Activated CD4-positive, CD25-positive, alpha-beta regulatory T cell (primary cell): ENCODE measurements around the gene CDH13.

Source experiments
- DNase-seq, 4 experiments: peaks; one replicate each; lab custom pipeline; 2025; lab: John Stamatoyannopoulos, UW

CDH13 gene

GRCh38 chr16:83355570-83356218 is 728.9 kb downstream of the CDH13 start:
- DNase-seq, result no peak

- DNase-seq, result no peak
Measured at GRCh38 chr16:83356266-83356665, 729.5 kb downstream of the CDH13 start.

- no peak for DNase-seq
Measured at GRCh38 chr16:83356986-83357385, 730.2 kb downstream of the CDH13 start.

- no peak for DNase-seq
Measured at GRCh38 chr16:83363521-83363920, 736.8 kb downstream of the CDH13 start.

- no peak for DNase-seq
Measured at GRCh38 chr16:83365166-83365565, 738.4 kb downstream of the CDH13 start.

- no peak for DNase-seq
Measured at GRCh38 chr16:83366228-83366627, 739.5 kb downstream of the CDH13 start.

- DNase-seq, result no peak
Measured at GRCh38 chr16:83374979-83375378, 748.2 kb downstream of the CDH13 start.

GRCh38 chr16:83389751-83390150 is 763.0 kb downstream of the CDH13 start:
- DNase-seq, result no peak

- no peak for DNase-seq
Measured at GRCh38 chr16:83390759-83391158, 764.0 kb downstream of the CDH13 start.

GRCh38 chr16:83392743-83393142 is 766.0 kb downstream of the CDH13 start:
- DNase-seq, result no peak

GRCh38 chr16:83393196-83393981 is 766.6 kb downstream of the CDH13 start:
- no peak for DNase-seq

GRCh38 chr16:83397601-83398291 is 771.0 kb downstream of the CDH13 start:
- DNase-seq, result no peak

- no peak for DNase-seq
Measured at GRCh38 chr16:83400234-83400633, 773.5 kb downstream of the CDH13 start.

GRCh38 chr16:83402160-83402814 is 775.5 kb downstream of the CDH13 start:
- DNase-seq, result no peak

- DNase-seq, result no peak
Measured at GRCh38 chr16:83402967-83403366, 776.2 kb downstream of the CDH13 start.

- no peak for DNase-seq
Measured at GRCh38 chr16:83403761-83404160, 777.0 kb downstream of the CDH13 start.

- DNase-seq, result no peak
Measured at GRCh38 chr16:83404261-83404660, 777.5 kb downstream of the CDH13 start.

- no peak for DNase-seq
Measured at GRCh38 chr16:83407928-83408327, 781.2 kb downstream of the CDH13 start.

- no peak for DNase-seq
Measured at GRCh38 chr16:83409347-83409746, 782.6 kb downstream of the CDH13 start.

- no peak for DNase-seq
Measured at GRCh38 chr16:83418565-83418964, 791.8 kb downstream of the CDH13 start.

GRCh38 chr16:83420206-83420760 is 793.5 kb downstream of the CDH13 start:
- no peak for DNase-seq

- DNase-seq, result no peak
Measured at GRCh38 chr16:83433201-83433600, 806.4 kb downstream of the CDH13 start.
